AG08395 (cell line): Measurements from ENCODE around the gene UGT1A10.
"Not testable (repeated sequence)": the region's sequence is repeated elsewhere in the genome, so short reads cannot be mapped to it uniquely, and the experiment has no call there.

ENCODE experiments used
- DNase-seq: peaks from one replicate; pipeline ENCODE4 v3.0.0; 2012; ENCODE audit warnings: mixed read lengths, low spot score

Gene UGT1A10

GRCh38 chr2:233655943-233656342 lies 19.7 kb downstream of the UGT1A10 start:
- DNase-seq, result not testable (repeated sequence)

- no peak for DNase-seq
These were observed 20.2 kb downstream of the UGT1A10 start for GRCh38 chr2:233656443-233656842.

- DNase-seq, result no peak
These were observed 22.4 kb downstream of the UGT1A10 start for GRCh38 chr2:233658610-233659009.

GRCh38 chr2:233663911-233664310 lies 27.7 kb downstream of the UGT1A10 start:
- no peak for DNase-seq

GRCh38 chr2:233668605-233669260 lies 32.5 kb downstream of the UGT1A10 start:
- DNase-seq, result no peak

GRCh38 chr2:233671290-233672161 lies 35.3 kb downstream of the UGT1A10 start, which contains the start of gene UGT1A9:
Gene UGT1A9, plus strand, starts transcription at chr2:233671898. Its CDS starts 37 bp downstream, at chr2:233671935.
- DNase-seq, result no peak

- DNase-seq, result no peak
These were observed 36.6 kb downstream of the UGT1A10 start for GRCh38 chr2:233672886-233673285.

GRCh38 chr2:233673896-233674295 lies 37.6 kb downstream of the UGT1A10 start:
- no peak for DNase-seq

GRCh38 chr2:233674314-233674713 lies 38.1 kb downstream of the UGT1A10 start:
- no peak for DNase-seq

GRCh38 chr2:233674995-233675394 lies 38.7 kb downstream of the UGT1A10 start:
- DNase-seq, result no peak

- DNase-seq, result no peak
These were observed 39.8 kb downstream of the UGT1A10 start for GRCh38 chr2:233676046-233676445.

GRCh38 chr2:233679196-233679595 lies 42.9 kb downstream of the UGT1A10 start:
- no peak for DNase-seq

- DNase-seq, result no peak
These were observed 44.3 kb downstream of the UGT1A10 start for GRCh38 chr2:233680361-233681045.

- no peak for DNase-seq
These were observed 45.4 kb downstream of the UGT1A10 start, which contains the start of gene UGT1A7 for GRCh38 chr2:233681521-233682099. Gene UGT1A7, plus strand, starts transcription at chr2:233681901. Its CDS starts 37 bp downstream, at chr2:233681938.

- DNase-seq, result no peak
These were observed 48.4 kb downstream of the UGT1A10 start for GRCh38 chr2:233684640-233685039.

GRCh38 chr2:233686928-233687327 lies 50.7 kb downstream of the UGT1A10 start:
- DNase-seq, result no peak

- DNase-seq, result no peak
These were observed 52.1 kb downstream of the UGT1A10 start for GRCh38 chr2:233688341-233688740.

- DNase-seq, result no peak
These were observed 52.8 kb downstream of the UGT1A10 start for GRCh38 chr2:233689031-233689430.

GRCh38 chr2:233689501-233689900 lies 53.3 kb downstream of the UGT1A10 start:
- no peak for DNase-seq

- DNase-seq, result no peak
These were observed 54.2 kb downstream of the UGT1A10 start for GRCh38 chr2:233690444-233690843.

GRCh38 chr2:233691443-233692433 lies 55.5 kb downstream of the UGT1A10 start:
- DNase-seq, result no peak
